IPS-18c (cell line): ENCODE measurements around the gene SMTNL1.
"Not testable (repeated sequence)": the region's sequence is repeated elsewhere in the genome, so short reads cannot be mapped to it uniquely, and the experiment has no call there.

ENCODE experiments used
- H3K4me3 ChIP-seq: 2 replicates; pipeline ENCODE4 v1.7.0; 2013; ENCODE audit warnings: low read depth, mild to moderate bottlenecking, low read length, moderate library complexity; ENCODE audit not compliant: insufficient read depth
- H3K9me3 ChIP-seq: one replicate; pipeline ENCODE4 v1.6.1; 2013; ENCODE audit warnings: mild to moderate bottlenecking, low read length, moderate library complexity; ENCODE audit not compliant: control insufficient read depth, insufficient read depth

SMTNL1 gene

GRCh38 chr11:57530596-57531507, 6.5 kb upstream of the SMTNL1 start, which contains the start of gene TIMM10:
Gene TIMM10 (minus strand): TSS chr11:57530754. CDS start chr11:57530189, 565 bp downstream.
- H3K9me3 ChIP-seq: no peaks in the 10 kb centered on the region
- H3K4me3 ChIP-seq: peak within 1 kb of the TSS; percentile 88

DNA sequence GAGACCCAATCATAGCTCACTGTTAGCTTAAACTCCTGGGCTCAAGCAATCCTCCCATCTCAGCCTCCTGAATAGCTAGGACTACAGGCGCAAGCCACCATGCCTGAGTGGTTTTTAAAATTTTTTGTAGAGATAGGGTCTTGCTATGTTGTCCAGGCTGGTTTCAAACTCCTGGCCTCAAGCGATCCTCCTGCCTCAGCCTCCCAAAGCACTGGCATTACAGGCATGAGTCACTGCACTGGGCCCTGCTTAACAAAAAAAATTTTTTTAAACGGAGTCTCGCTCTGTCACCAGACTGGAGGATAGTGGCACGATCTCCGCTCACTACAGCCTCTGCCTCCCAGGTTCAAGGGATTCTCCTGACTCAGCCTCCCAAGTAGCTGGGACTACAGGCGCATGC, 2.9 kb upstream of the SMTNL1 start:
- not testable (repeated sequence) for H3K4me3 ChIP-seq, H3K9me3 ChIP-seq

GRCh38 chr11:57539342-57539741, 1.9 kb downstream of the SMTNL1 start:
- Histone ChIP-seq H3K4me3 (no peak overlapping the region), H3K9me3 (no peaks in the 10 kb centered on the region)

- H3K4me3 ChIP-seq: no peak overlapping the region
- H3K9me3 ChIP-seq: no peaks in the 10 kb centered on the region
These were observed 3.8 kb downstream of the SMTNL1 start for GRCh38 chr11:57541169-57541568.

DNA sequence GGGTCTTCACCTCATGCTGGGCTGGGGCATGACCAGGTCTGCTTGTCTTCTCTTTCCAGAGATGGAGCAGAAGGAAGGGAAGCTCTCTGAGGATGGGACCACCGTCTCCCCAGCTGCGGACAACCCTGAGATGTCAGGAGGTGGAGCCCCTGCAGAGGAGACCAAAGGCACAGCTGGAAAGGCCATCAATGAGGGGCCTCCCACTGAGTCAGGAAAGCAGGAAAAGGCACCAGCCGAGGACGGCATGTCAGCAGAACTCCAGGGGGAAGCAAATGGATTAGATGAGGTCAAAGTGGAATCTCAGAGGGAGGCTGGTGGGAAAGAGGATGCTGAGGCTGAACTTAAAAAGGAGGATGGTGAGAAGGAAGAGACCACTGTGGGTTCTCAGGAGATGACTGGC, 5.2 kb downstream of the SMTNL1 start:
- no peak overlapping the region for H3K4me3 ChIP-seq
- no peaks in the 10 kb centered on the region for H3K9me3 ChIP-seq

DNA sequence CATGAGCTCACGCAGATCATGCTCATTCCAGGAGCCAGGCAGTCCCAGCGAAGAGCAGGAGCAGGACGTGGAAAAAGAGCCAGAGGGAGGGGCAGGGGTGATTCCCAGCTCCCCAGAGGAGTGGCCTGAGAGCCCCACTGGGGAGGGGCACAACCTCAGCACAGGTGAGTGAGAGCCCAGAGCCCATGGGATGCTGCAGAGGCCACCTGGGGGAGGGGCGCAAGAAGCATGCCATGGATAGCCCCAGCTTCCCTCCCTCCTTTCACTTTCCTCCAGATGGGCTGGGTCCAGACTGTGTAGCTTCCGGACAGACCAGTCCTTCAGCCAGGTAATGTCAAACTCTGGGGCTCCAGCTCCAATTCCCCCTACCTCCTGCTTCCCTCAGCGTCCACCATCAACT, 6.2 kb downstream of the SMTNL1 start:
- Histone ChIP-seq H3K9me3 (no peaks in the 10 kb centered on the region), H3K4me3 (no peak overlapping the region)

GRCh38 chr11:57544566-57544965, 7.2 kb downstream of the SMTNL1 start:
- Histone ChIP-seq H3K4me3 (no peak overlapping the region), H3K9me3 (no peaks in the 10 kb centered on the region)

GRCh38 chr11:57545883-57546282, 8.5 kb downstream of the SMTNL1 start:
- Histone ChIP-seq H3K4me3 (no peak overlapping the region), H3K9me3 (no peaks in the 10 kb centered on the region)

DNA sequence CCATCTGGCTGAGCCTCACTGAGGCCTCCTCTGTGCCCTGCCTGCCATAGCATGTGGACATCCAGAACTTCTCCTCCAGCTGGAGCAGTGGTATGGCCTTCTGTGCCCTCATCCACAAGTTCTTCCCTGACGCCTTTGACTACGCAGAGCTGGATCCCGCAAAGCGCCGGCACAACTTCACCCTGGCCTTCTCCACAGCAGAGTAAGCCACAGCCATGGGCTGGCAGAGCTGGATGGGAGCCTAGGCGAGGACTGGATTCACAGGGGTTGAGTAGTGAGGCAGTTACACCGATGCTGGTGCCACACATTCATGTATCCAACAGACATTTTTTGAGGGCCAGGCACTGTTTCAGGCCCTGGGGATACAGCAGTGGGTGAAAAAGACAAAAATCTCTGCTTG, 9.1 kb downstream of the SMTNL1 start:
- Histone ChIP-seq H3K9me3 (no peaks in the 10 kb centered on the region), H3K4me3 (no peak overlapping the region)

GRCh38 chr11:57546869-57547475, 9.6 kb downstream of the SMTNL1 start:
- no peak overlapping the region for H3K4me3 ChIP-seq
- H3K9me3 ChIP-seq: no peaks in the 10 kb centered on the region

GRCh38 chr11:57547854-57548377, 10.5 kb downstream of the SMTNL1 start:
- Histone ChIP-seq H3K4me3 (no peak overlapping the region), H3K9me3 (no peaks in the 10 kb centered on the region)

GRCh38 chr11:57549983-57550382, 12.6 kb downstream of the SMTNL1 start:
- Histone ChIP-seq H3K4me3 (no peak overlapping the region), H3K9me3 (no peaks in the 10 kb centered on the region)

GRCh38 chr11:57551941-57552340, 14.5 kb downstream of the SMTNL1 start:
- Histone ChIP-seq H3K9me3 (no peaks in the 10 kb centered on the region), H3K4me3 (no peak overlapping the region)

GRCh38 chr11:57552479-57552878, 15.1 kb downstream of the SMTNL1 start:
- Histone ChIP-seq H3K4me3 (no peak overlapping the region), H3K9me3 (no peaks in the 10 kb centered on the region)

- H3K9me3 ChIP-seq: no peaks in the 10 kb centered on the region
- H3K4me3 ChIP-seq: no peak overlapping the region
These were observed 18.0 kb downstream of the SMTNL1 start for GRCh38 chr11:57555393-57555792.

DNA sequence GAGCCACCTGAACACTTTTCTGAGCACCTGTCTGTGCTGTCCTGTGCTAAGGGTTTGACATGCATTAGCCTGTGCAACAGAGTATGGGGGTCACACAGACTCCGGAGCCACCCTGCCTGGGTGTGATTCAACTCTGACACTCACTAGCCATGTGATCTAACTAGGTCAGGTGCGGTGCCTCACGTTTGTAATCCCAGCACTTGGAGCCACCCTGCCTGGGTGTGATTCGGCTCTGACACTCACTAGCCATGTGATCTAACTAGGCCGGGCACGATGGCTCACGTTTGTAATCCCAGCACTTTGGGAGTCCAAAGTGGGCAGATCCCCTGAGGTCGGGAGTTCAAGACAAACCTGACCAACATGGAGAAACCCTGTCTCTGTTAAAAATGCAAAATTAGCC, 18.6 kb downstream of the SMTNL1 start:
- Histone ChIP-seq H3K4me3 (no peak overlapping the region), H3K9me3 (no peaks in the 10 kb centered on the region)

GRCh38 chr11:57560146-57560545, 22.8 kb downstream of the SMTNL1 start:
- Histone ChIP-seq H3K4me3 (no peak overlapping the region), H3K9me3 (no peaks in the 10 kb centered on the region)

- H3K9me3 ChIP-seq: no peaks in the 10 kb centered on the region
- H3K4me3 ChIP-seq: no peak overlapping the region
These were observed 25.2 kb downstream of the SMTNL1 start for GRCh38 chr11:57562596-57562995.
